Renal pelvis (tissue), 4 donors: ENCODE measurements around the gene HHIPL1. TPM values are rescaled to one million over a fixed set of nuclear protein-coding genes. Genes with fewer than 3 reads are reported as not detected.
"Not testable (repeated sequence)": the region's sequence is repeated elsewhere in the genome, so short reads cannot be mapped to it uniquely, and the experiment has no call there.

Source experiments
- DNase-seq: peaks from one replicate; pipeline ENCODE4 v3.0.0-alpha.2; 2013
- polyA plus RNA-seq, 3 donors: library from polyadenylated mRNA; unstranded; fragments of 120-200 nt; gene quantifications; one replicate each; pipeline ENCODE4 v1.2.1, GENCODE V29; 2013; ENCODE audit not compliant: insufficient read length in 3 of 3

HHIPL1 gene
- polyA plus RNA-seq, 3 donors: 1.6 to 2.1 (median 1.8) TPM

- no peak for DNase-seq
Observed at GRCh38 chr14:99658218-99658845, 13.4 kb downstream of the HHIPL1 start.

- DNase-seq: no peak
Observed at GRCh38 chr14:99659333-99659741, 14.4 kb downstream of the HHIPL1 start.

- DNase-seq: no peak
Observed at GRCh38 chr14:99660006-99660566, 15.2 kb downstream of the HHIPL1 start.

- DNase-seq: no peak
Observed at GRCh38 chr14:99660794-99661193, 15.9 kb downstream of the HHIPL1 start.

GRCh38 chr14:99661206-99661605 is 16.3 kb downstream of the HHIPL1 start:
- DNase-seq: not testable (repeated sequence)

GRCh38 chr14:99662846-99663245 is 17.9 kb downstream of the HHIPL1 start:
- no peak for DNase-seq

- no peak for DNase-seq
Observed at GRCh38 chr14:99663386-99664057, 18.6 kb downstream of the HHIPL1 start.

- no peak for DNase-seq
Observed at GRCh38 chr14:99664058-99664936, 19.4 kb downstream of the HHIPL1 start.

- DNase-seq: no peak
Observed at GRCh38 chr14:99664937-99665273, 20.0 kb downstream of the HHIPL1 start.

- no peak for DNase-seq
Observed at GRCh38 chr14:99666533-99666932, 21.6 kb downstream of the HHIPL1 start.

GRCh38 chr14:99667045-99667444 is 22.1 kb downstream of the HHIPL1 start:
- DNase-seq: no peak

GRCh38 chr14:99667821-99668220 is 22.9 kb downstream of the HHIPL1 start:
- no peak for DNase-seq

- no peak for DNase-seq
Observed at GRCh38 chr14:99668307-99669295, 23.7 kb downstream of the HHIPL1 start.

- DNase-seq: no peak
Observed at GRCh38 chr14:99670361-99671234, 25.7 kb downstream of the HHIPL1 start.

- no peak for DNase-seq
Observed at GRCh38 chr14:99671235-99672224, 26.6 kb downstream of the HHIPL1 start.

GRCh38 chr14:99672506-99673304 is 27.8 kb downstream of the HHIPL1 start:
- no peak for DNase-seq

GRCh38 chr14:99673305-99674063 is 28.6 kb downstream of the HHIPL1 start:
- no peak for DNase-seq
